Progenitor cell of endocrine pancreas (in vitro differentiated cells): Measurements from ENCODE around the gene CCDC122. TPM values are rescaled to one million over a fixed set of nuclear protein-coding genes. Genes with fewer than 3 reads are reported as not detected.

Source experiments
- DNase-seq: peaks from one replicate; pipeline ENCODE4 v3.0.0; 2021; ENCODE audit warnings: low spot score; ENCODE audit not compliant: unreplicated experiment
- H3K27ac Mint-ChIP-seq: 2 replicates; pipeline ENCODE4 v1.8.0; 2021; ENCODE audit warnings: mild to moderate bottlenecking, moderate library complexity, mixed read lengths
- H3K27me3 Mint-ChIP-seq: 2 replicates; pipeline ENCODE4 v1.8.0; 2021; ENCODE audit warnings: mixed read lengths
- H3K36me3 Mint-ChIP-seq: 2 replicates; pipeline ENCODE4 v1.8.0; 2022; ENCODE audit warnings: mixed read lengths; ENCODE audit not compliant: insufficient read depth
- H3K4me1 Mint-ChIP-seq: 2 replicates; pipeline ENCODE4 v1.8.0; 2021; ENCODE audit warnings: low read depth, mixed read lengths
- H3K4me3 Mint-ChIP-seq: 2 replicates; pipeline ENCODE4 v1.8.0; 2021; ENCODE audit warnings: low read depth, mild to moderate bottlenecking, moderate library complexity, mixed read lengths
- H3K9me3 Mint-ChIP-seq: 2 replicates; pipeline ENCODE4 v1.8.0; 2021; ENCODE audit warnings: low read depth, mixed read lengths
- total RNA-seq: library from RNA; stranded (reverse); gene quantifications from 2 replicates; pipeline ENCODE4 v1.2.1, GENCODE V29; 2021
- TF ChIP-seq, protein P1 (sequence below): fragments of 200-600 bp; sonication (generic); IDR thresholded peaks from one replicate; pipeline ENCODE4 v1.5.0; 2021; ENCODE audit warnings: antibody characterized with exemption, mild to moderate bottlenecking; ENCODE audit not compliant: unreplicated experiment

CCDC122 gene
- total RNA-seq, 1 donor from 2014 or later = 12.4 TPM

DNA sequence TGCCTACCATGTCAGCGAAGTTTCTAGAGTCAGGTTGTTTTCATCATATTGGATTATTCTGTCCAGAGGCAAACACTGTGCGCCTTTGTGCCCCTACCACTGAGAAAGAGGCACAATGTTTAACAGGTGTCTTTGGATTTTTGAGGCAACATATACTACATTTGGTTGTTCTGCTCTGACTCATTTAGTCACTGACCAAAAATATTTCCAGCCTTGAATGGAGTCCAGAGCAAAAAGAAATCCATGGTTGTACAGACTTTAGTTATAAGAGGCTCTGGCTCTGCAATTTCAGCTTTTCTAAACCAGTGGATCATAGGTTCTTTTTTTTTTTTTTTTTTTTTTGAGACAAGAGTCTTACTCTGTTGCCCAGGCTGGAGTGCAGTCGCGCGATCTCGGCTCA is 35.9 kb upstream of the CCDC122 start:
- Mint-ChIP-seq H3K4me3 (no peak overlapping the region), H3K9me3 (no peaks in the 10 kb centered on the region), H3K27ac (no peak overlapping the region), H3K4me1 (peaks cover 3% of the 10 kb centered on the region), H3K36me3 (no peaks in the 10 kb centered on the region), H3K27me3 (peaks cover 6% of the 10 kb centered on the region)
- DNase-seq = no peak
- TF ChIP-seq, protein P1, sequence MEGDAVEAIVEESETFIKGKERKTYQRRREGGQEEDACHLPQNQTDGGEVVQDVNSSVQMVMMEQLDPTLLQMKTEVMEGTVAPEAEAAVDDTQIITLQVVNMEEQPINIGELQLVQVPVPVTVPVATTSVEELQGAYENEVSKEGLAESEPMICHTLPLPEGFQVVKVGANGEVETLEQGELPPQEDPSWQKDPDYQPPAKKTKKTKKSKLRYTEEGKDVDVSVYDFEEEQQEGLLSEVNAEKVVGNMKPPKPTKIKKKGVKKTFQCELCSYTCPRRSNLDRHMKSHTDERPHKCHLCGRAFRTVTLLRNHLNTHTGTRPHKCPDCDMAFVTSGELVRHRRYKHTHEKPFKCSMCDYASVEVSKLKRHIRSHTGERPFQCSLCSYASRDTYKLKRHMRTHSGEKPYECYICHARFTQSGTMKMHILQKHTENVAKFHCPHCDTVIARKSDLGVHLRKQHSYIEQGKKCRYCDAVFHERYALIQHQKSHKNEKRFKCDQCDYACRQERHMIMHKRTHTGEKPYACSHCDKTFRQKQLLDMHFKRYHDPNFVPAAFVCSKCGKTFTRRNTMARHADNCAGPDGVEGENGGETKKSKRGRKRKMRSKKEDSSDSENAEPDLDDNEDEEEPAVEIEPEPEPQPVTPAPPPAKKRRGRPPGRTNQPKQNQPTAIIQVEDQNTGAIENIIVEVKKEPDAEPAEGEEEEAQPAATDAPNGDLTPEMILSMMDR = no peak

DNA sequence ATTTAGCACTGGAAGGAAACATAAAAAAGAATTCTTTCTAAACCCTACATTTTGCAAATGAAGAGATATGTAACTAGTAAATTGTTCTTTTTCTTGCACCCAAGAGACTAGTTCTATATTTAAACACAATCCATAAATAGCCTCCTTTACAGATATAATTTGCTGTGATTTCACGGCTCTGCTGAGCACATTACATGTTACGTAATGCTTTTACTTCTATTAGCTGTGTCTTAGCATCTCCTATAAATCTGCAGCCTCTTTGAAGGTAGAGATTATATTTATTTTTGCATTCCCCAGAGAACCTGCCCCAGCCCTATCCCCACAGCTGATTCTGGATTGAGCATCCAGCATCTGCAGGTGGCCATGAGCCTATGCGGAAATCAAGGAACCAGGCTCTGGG is 32.3 kb upstream of the CCDC122 start:
- no peaks in the 10 kb centered on the region for H3K36me3 Mint-ChIP-seq
- no peak overlapping the region for H3K4me3 Mint-ChIP-seq
- H3K9me3 Mint-ChIP-seq = no peaks in the 10 kb centered on the region
- TF ChIP-seq, protein P1 = no peak
- no peak for DNase-seq
- H3K27me3 Mint-ChIP-seq = peaks cover 6% of the 10 kb centered on the region
- H3K4me1 Mint-ChIP-seq = peaks cover 6% of the 10 kb centered on the region
- H3K27ac Mint-ChIP-seq = no peak overlapping the region

DNA sequence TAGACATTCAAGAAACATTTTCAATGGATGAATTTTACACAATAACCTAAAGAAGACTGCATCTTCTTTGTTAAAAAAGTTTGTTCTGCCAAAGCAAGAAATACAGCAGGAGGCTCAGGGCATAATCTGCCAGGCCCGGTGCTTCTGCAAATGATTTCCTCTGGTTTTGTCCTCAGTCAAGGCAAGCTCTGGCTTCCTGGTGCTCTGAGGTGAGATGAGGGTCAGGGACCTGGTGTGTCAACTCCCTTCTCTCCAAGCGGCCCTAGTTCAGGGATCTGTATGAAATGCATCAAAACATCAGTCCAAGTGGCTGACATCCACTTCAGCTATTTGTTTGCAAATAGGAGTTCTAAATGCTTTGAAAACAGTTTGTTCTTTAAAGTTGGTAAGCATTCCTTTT is 31.7 kb upstream of the CCDC122 start:
- DNase-seq = no peak
- peaks cover 6% of the 10 kb centered on the region for H3K27me3 Mint-ChIP-seq

DNA sequence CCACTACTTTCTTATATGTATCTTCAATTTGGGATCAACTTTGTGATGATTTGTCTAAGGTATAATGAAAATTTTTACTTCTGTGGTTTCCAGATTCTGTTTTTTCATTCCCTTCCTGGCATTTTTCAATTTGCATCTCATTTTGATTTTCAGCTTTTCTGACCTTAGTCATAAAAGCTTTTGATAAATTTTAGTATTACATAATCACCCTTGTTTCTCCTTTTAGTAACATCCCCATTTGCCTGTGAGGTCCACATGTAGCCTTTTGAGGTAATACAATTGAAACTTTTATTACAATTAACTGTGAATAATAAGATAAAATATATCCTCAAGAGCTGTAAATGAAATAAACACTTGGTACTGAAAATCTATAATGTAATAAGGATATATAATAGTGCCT is 31.3 kb upstream of the CCDC122 start:
- DNase-seq = no peak
- Mint-ChIP-seq H3K4me3 (no peak overlapping the region), H3K4me1 (peaks cover 6% of the 10 kb centered on the region), H3K27ac (no peak overlapping the region), H3K9me3 (no peaks in the 10 kb centered on the region), H3K36me3 (no peaks in the 10 kb centered on the region), H3K27me3 (peaks cover 6% of the 10 kb centered on the region)
- TF ChIP-seq, protein P1 = no peak

More for the DNA sequence above, 31.7 kb upstream of the CCDC122 start:
- Mint-ChIP-seq H3K36me3 (no peaks in the 10 kb centered on the region), H3K4me1 (peaks cover 6% of the 10 kb centered on the region), H3K27ac (no peak overlapping the region), H3K9me3 (no peaks in the 10 kb centered on the region), H3K4me3 (no peak overlapping the region)
- TF ChIP-seq, protein P1 = no peak

DNA sequence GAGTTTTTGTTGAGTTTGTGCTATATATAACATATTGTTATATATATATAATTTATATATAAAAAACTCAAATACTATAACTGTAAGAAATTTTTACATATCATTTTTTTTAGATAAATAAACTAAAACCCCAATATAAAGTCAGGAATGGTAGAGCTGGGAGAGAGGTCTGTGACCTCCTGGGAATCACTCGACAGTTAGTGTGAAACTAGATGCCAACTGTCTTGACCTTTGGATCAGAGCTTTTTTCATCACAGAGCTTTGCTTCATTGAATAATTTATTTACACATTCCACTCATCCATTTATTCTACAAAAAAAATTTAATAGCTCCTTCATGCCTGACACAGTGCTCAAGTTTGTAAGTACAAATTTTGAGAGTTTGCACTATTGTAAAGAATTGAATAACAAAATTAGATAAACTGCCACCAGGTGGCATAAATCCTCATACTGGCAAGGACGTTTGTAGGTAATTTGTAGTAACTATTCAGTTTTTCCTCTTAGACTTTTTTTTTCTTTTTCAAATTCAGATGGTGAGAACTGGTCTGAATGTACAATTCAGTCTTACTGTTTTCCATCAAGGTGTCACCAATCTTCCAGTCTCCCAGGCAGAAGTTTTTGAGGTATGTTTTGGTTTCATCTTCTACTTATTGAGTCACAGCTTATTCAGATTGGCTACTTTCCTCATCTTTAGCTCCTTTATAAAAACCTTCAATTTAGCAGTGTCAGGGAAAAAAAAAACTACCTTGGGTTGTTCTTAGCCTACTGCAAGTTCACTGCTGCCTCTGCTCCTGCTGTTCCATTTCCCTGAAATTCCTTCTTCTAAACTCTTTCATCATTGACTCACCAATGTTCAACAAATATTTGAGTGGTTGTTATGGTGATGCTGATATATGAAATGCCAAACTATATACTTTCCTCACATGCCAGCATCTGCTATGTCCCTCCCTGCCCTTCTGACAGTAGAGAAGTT is 28.9 kb upstream of the CCDC122 start:
- Mint-ChIP-seq H3K9me3 (no peaks in the 10 kb centered on the region), H3K4me3 (no peak overlapping the region), H3K27me3 (peaks cover 6% of the 10 kb centered on the region), H3K4me1 (peaks cover 6% of the 10 kb centered on the region), H3K27ac (no peak overlapping the region), H3K36me3 (no peaks in the 10 kb centered on the region)
- no peak for DNase-seq
- TF ChIP-seq, protein P1 = peak; percentile 75
